Stimulated activated naive CD4-positive, alpha-beta T cell (primary cell): Measurements from ENCODE around the gene PIM1.
A peak's percentile ranks its signal among the peaks of the same experiment; 100 is the strongest.
"Not testable (repeated sequence)": the region's sequence is repeated elsewhere in the genome, so short reads cannot be mapped to it uniquely, and the experiment has no call there.

Experiments used
- DNase-seq, 6 experiments: peaks; one replicate each; lab custom pipeline; 2025; lab: John Stamatoyannopoulos, UW

Gene PIM1

GRCh38 chr6:37188962-37189510 is 19.1 kb downstream of the PIM1 start:
- DNase-seq: no peak

GRCh38 chr6:37190159-37190535 is 20.2 kb downstream of the PIM1 start:
- no peak for DNase-seq

DNA sequence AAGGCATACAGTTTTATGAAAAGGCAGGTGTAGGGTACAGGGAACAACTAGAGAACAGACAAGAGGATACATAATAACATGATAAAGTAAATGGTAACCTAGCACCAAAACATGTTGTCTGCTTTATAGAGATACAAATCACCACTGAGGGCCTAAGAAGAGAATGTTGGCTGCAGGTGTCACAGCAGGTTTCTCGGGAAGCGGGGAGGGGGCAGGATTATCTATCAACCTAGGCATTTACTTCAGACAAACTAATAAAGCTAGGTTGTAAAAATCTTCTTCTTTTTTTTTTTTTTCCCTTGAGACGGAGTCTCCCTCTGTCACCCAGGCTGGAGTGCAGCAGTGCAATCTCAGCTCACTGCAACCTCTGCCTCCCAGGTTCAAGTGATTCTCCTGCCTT is 22.7 kb downstream of the PIM1 start:
- no peak for DNase-seq

DNA sequence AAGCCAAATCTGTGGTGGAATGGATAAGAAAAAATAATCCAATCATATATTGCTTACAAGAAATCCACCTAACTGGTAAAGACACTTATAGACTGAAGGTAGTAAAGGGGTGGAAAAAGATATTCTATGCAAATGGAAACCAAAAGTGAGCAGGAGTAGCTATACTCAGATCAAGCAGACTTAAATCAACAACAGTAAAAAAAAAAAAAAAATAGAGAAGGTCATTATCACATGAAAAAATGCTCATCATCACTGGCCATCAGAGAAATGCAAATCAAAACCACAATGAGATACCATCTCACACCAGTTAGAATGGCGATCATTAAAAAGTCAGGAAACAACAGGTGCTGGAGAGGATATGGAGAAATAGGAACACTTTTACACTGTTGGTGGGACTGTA is 24.9 kb downstream of the PIM1 start:
- DNase-seq: not testable (repeated sequence)

DNA sequence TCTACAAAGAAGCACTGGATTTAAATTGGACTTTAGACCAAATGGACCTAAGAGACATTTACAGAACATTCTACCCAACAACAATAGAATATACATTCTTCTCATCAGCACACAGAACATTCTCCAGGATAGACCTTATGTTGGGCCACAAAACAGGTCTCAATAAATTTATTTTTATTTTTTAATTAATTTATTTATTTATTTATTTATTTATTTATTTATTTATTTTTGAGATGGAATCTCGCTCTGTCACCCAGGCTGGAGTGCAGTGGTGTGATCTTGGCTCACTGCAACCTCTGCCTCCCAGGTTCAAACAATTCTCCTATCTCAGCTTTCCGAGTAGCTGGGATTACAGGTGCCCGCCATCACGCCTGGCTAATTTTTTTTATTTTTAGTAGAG is 26.5 kb downstream of the PIM1 start:
- DNase-seq: not testable (repeated sequence)

DNA sequence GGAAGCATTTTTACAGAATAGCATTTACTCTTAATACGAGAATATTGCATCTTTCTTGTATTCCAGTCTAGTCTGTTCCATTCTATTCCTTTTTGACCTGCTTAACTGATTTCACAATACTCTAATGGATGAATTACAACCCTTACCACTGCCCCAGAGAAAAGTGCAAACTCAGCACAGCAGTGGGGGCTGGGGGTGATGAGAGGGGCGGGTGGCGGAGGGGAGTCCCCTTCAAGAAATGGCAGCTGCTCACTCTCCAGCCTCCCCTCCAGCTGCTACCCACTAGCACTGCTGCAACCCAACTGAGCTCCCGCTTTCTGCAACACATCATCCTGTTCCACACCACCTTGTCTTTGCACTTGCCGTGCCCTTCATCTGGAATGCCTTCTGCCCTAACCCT is 30.1 kb downstream of the PIM1 start:
- no peak for DNase-seq

GRCh38 chr6:37201726-37202125 is 31.8 kb downstream of the PIM1 start:
- no peak for DNase-seq

- peak in 2 of 6 experiments; percentile 7 to 14 for DNase-seq
Observed at GRCh38 chr6:37202788-37203491, 33.0 kb downstream of the PIM1 start.

DNA sequence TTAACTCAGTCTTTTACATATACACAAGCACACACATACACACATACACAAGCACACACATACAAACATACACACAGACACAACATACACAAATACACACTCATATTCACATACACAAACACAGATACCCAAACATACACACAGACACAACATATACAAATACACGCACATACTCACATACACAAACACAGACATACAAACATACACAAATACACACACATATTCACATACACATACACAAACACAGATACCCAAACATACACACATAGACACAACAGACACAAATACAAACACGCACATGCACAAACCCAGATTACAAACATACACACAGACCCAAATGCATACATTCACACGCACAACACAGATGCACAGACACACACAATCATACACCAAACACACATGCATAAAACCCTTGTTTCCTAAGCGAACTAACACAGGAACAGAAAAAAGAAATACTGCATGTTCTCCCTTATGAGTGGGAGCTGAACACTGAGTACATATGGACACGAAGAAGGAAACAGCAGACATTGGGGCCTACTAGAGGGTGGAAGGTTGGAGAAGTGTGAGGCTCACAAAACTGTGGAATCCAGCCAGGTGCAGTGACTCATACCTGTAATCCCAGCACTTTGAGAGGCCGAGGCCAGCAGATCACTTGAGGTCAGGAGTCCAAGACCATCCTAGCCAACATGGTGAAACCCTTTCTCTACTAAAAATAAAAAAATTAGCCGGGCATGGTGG is 34.2 kb downstream of the PIM1 start:
- DNase-seq: no peak

GRCh38 chr6:37205175-37205996 is 35.4 kb downstream of the PIM1 start:
- DNase-seq: no peak

GRCh38 chr6:37205997-37206340 is 36.0 kb downstream of the PIM1 start:
- DNase-seq: no peak

GRCh38 chr6:37206622-37207021 is 36.7 kb downstream of the PIM1 start:
- DNase-seq: no peak

DNA sequence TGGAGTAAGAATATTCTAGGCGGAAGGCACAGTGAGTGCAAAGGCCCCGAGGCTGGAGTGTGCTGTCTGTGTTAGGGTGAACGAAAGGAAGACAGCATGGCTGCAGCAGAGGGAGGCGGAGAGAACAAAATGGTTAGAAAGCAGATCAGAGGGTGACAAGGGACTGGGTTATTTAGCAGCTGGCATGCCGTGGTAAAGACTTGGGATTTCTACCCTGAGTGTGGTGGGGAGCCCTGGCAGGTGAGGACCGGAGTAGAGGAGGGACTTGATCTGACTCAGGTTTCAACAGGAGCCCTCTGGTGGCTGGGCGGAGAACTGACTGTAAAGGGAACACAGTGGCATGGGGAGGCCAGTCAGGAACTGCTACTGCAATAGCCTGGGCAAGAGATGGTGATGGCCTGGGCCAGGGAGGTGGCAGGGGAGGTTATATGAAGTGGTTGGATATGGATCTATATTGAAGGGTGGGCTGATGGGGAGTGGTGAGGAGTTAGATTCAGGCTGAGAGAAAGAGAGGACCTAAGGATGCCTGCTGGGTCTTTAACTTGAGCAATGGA is 38.0 kb downstream of the PIM1 start:
- peak; percentile 67 to 87 (median 80) for DNase-seq

- no peak for DNase-seq
Observed at GRCh38 chr6:37208793-37209192, 38.8 kb downstream of the PIM1 start.

- DNase-seq: peak; percentile 26 to 67 (median 42)
Observed at GRCh38 chr6:37209461-37210205, 39.7 kb downstream of the PIM1 start.

GRCh38 chr6:37210313-37210968 is 40.5 kb downstream of the PIM1 start:
- DNase-seq: peak; percentile 47 to 85 (median 65)

DNA sequence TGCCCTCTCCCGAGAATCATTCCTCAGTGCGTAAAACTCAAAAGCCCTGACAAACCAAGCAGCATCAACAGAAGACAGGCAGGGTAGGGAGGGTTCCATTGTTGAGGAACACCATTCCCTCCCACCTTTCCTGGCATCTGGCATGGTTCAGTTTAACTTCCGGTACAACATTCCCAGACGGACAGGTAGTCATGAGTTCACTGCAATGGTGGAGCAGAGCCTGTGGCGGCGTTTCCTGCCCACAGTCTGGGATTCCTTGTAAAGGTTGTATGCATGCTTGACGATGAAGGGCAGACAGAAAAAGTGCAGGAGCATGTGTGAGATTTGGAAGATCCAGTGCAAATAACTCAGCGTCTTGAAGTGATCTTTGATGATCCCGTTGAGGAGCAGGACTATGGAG is 42.3 kb downstream of the PIM1 start:
- DNase-seq: no peak

DNA sequence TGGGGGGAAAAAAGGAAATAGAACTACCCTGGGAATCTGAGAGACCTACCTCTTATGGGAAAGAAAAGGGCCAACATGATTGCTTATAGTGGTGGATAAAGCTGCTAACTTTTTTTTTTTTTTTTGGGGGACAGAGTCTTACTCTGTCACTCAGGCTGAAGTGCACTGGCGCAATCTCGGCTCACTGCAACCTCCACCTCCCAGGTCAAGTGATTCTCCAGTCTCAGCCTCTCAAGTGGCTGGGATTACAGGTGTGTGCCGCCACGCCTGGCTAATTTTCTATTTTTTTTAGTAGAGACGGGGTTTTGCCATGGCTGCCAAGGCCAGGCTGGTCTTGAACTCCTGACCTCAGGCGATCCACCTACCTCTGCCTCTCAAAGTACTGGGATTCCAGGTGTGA is 48.1 kb downstream of the PIM1 start:
- DNase-seq: no peak

GRCh38 chr6:37218511-37218910 is 48.6 kb downstream of the PIM1 start:
- no peak for DNase-seq

DNA sequence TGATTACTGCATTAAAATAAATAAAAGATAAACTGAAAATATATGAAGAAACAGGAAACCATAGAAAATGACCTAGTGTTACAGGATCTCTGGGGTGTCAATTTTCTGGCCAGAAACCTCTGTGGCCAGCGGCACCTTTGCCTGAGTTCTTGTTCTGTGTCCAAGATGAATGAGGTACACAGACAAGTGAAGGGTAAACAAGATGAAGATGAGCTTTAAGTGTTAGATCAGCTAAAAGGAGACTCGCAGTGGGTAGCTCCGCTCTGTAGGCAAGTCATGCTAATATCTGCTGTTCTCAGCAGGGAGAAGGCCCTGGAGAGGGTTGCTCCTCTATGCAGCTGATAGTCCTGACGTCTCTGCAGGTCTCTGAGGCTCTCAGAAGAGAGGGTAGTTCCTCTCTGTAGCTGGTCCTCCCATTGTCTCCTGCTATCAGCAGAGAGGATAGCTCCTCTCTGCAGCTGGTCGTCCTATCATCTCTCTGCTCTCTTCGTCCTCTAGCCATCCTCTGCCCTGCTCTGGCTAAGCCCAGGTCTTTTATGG is 51.7 kb downstream of the PIM1 start:
- no peak for DNase-seq
